GM13976 (cell line): Measurements from ENCODE around the gene INCENP.
"Not testable (repeated sequence)": the region's sequence is repeated elsewhere in the genome, so short reads cannot be mapped to it uniquely, and the experiment has no call there.

Source experiments
- DNase-seq: peaks from one replicate; pipeline ENCODE4 v3.0.0; 2012; ENCODE audit warnings: low spot score
- in situ Hi-C: fragments of 300-500 bp; cut with MboI; formaldehyde crosslinking; loops from one replicate; pipeline ENCODE4 v1.12.0; 2022; ENCODE audit warnings: low sequenced_read_pairs, mixed read lengths, inconsistent platforms; ENCODE audit not compliant: unreplicated experiment
- TF ChIP-seq, protein P1 (sequence below): IDR thresholded peaks from 2 replicates; pipeline ENCODE4 v1.5.1; 2012; ENCODE audit warnings: borderline replicate concordance, mild to moderate bottlenecking; ENCODE audit not compliant: insufficient read depth; ENCODE audit errors: extremely low read depth, missing control alignments, control extremely low read depth

Gene INCENP

GRCh38 chr11:62195945-62196344 is 72.1 kb downstream of the INCENP start:
- in situ Hi-C loops, result no loop called here
- TF ChIP-seq, protein P1, sequence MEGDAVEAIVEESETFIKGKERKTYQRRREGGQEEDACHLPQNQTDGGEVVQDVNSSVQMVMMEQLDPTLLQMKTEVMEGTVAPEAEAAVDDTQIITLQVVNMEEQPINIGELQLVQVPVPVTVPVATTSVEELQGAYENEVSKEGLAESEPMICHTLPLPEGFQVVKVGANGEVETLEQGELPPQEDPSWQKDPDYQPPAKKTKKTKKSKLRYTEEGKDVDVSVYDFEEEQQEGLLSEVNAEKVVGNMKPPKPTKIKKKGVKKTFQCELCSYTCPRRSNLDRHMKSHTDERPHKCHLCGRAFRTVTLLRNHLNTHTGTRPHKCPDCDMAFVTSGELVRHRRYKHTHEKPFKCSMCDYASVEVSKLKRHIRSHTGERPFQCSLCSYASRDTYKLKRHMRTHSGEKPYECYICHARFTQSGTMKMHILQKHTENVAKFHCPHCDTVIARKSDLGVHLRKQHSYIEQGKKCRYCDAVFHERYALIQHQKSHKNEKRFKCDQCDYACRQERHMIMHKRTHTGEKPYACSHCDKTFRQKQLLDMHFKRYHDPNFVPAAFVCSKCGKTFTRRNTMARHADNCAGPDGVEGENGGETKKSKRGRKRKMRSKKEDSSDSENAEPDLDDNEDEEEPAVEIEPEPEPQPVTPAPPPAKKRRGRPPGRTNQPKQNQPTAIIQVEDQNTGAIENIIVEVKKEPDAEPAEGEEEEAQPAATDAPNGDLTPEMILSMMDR, result no peak
- no peak for DNase-seq

DNA sequence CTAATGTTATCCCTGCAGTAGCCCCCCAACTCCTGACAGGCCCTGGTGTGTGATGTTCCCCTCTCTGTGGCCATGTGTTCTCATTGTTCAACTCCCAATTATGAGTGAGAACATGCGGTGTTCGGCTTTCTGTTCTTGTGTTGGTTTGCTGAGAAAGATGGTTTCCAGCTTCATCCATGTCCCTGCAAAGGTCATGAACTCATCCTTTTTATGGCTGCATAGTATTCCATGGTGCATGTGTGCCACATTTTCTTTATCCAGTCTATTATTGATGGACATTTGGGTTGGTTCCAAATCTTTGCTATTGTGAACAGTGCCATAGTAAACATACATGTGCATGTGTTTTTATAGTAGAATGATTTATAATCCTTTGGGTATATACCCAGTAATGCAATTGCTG is 73.6 kb downstream of the INCENP start:
- DNase-seq, in situ Hi-C loops: not testable (repeated sequence)

DNA sequence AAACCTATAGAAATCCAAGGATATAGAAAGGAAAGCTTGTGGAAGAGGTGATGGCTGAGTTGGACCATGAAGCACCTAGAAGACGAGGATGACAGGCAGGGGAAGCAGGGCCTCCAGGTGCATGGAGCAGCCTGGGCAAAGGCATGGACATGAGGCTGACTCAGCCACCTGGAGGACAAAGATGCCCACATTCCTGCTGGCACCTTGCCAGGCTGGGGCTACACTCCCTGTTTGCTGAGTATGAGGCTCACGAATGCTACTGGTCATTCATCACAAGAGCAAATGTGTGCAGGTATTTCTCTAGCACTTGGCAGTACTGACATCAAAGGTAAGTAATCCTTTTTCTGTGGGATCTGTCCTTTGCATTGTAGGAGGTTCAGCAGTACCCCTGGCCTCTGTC is 77.6 kb downstream of the INCENP start:
- no peak for DNase-seq
- TF ChIP-seq, protein P1, result no peak
- in situ Hi-C loops, result no loop called here
